Measurements from ENCODE around the gene FOS. TPM values are rescaled to one million over a fixed set of nuclear protein-coding genes. Genes with fewer than 3 reads are reported as not detected.

Gene FOS
- total RNA-seq, 1 donor from 2014 or later, result 32.9 TPM

GRCh38 chr14:75289840-75290388 is 11.3 kb downstream of the FOS start:
- peaks cover 20% of the 10 kb centered on the region for H3K4me1 Mint-ChIP-seq
- H3K4me1 ChIP-seq, result peaks cover 11% of the 10 kb centered on the region
- H3K4me3 ChIP-seq, result no peak overlapping the region
- no peak overlapping the region for H3K27ac Mint-ChIP-seq
- no peaks in the 10 kb centered on the region for H4K20me1 ChIP-seq (ENCODE audit: low read depth)
- H3K27me3 ChIP-seq, result no peaks in the 10 kb centered on the region
- peaks cover 5% of the 10 kb centered on the region for H3F3A ChIP-seq (ENCODE audit: low read depth)
- H3K27ac ChIP-seq, result no peak overlapping the region
- no peaks in the 10 kb centered on the region for H3K36me3 Mint-ChIP-seq
- H3K9me3 Mint-ChIP-seq, result no peaks in the 10 kb centered on the region
- H2AFZ ChIP-seq (replicated peaks), result no peak overlapping the region
- H3K79me2 ChIP-seq (ENCODE audit: low read depth), result no peaks in the 10 kb centered on the region
- no peak overlapping the region for H3K4me3 Mint-ChIP-seq
- TF ChIP-seq CTCF (IDR thresholded peaks at IDR 0.05) (no peak), EZH2 (IDR thresholded peaks at IDR 0.05) (no peak), EZH2phosphoT487 (IDR thresholded peaks at IDR 0.05) (no peak)
- peaks cover 7% of the 10 kb centered on the region for H3K27me3 Mint-ChIP-seq (ENCODE audit: insufficient read depth, low read depth)
- no peaks in the 10 kb centered on the region for H3K36me3 ChIP-seq
- no peak overlapping the region for H3K4me2 ChIP-seq
- DNase-seq (ENCODE audit: low spot score), result no peak
- no peak overlapping the region for H3K9ac ChIP-seq
- no peaks in the 10 kb centered on the region for H3K9me3 ChIP-seq (ENCODE audit: low read depth)

- Histone ChIP-seq H3K9me3 (ENCODE audit: low read depth) (no peaks in the 10 kb centered on the region), H3K36me3 (no peaks in the 10 kb centered on the region), H3K27ac (no peak overlapping the region), H3K79me2 (ENCODE audit: low read depth) (no peaks in the 10 kb centered on the region), H3K4me3 (no peak overlapping the region), H3K9ac (no peak overlapping the region), H4K20me1 (ENCODE audit: low read depth) (no peaks in the 10 kb centered on the region), H3K4me1 (peaks cover 19% of the 10 kb centered on the region), H3K27me3 (no peaks in the 10 kb centered on the region), H3K4me2 (no peak overlapping the region), H2AFZ (replicated peaks) (no peak overlapping the region), H3F3A (ENCODE audit: low read depth) (peaks cover 14% of the 10 kb centered on the region)
- Mint-ChIP-seq H3K4me3 (no peak overlapping the region), H3K9me3 (no peaks in the 10 kb centered on the region), H3K36me3 (no peaks in the 10 kb centered on the region), H3K27ac (no peak overlapping the region), H3K27me3 (ENCODE audit: insufficient read depth, low read depth) (peaks cover 10% of the 10 kb centered on the region), H3K4me1 (peaks cover 28% of the 10 kb centered on the region)
- no peak for DNase-seq (ENCODE audit: low spot score)
- TF ChIP-seq EZH2phosphoT487 (IDR thresholded peaks at IDR 0.05) (no peak), CTCF (IDR thresholded peaks at IDR 0.05) (no peak), EZH2 (IDR thresholded peaks at IDR 0.05) (no peak)
These were observed 12.2 kb downstream of the FOS start for GRCh38 chr14:75290851-75291250.

GRCh38 chr14:75291331-75291730 is 12.7 kb downstream of the FOS start:
- Histone ChIP-seq H3K27me3 (no peaks in the 10 kb centered on the region), H3K4me3 (no peak overlapping the region), H3K79me2 (ENCODE audit: low read depth) (no peaks in the 10 kb centered on the region), H2AFZ (replicated peaks) (no peak overlapping the region), H3K9me3 (ENCODE audit: low read depth) (no peaks in the 10 kb centered on the region), H3K4me1 (peaks cover 20% of the 10 kb centered on the region), H3K36me3 (no peaks in the 10 kb centered on the region), H3F3A (ENCODE audit: low read depth) (peaks cover 17% of the 10 kb centered on the region), H3K9ac (no peak overlapping the region), H4K20me1 (ENCODE audit: low read depth) (no peaks in the 10 kb centered on the region), H3K27ac (no peak overlapping the region), H3K4me2 (no peak overlapping the region)
- TF ChIP-seq EZH2 (IDR thresholded peaks at IDR 0.05) (no peak), EZH2phosphoT487 (IDR thresholded peaks at IDR 0.05) (no peak), CTCF (IDR thresholded peaks at IDR 0.05) (no peak)
- peaks cover 12% of the 10 kb centered on the region for H3K27me3 Mint-ChIP-seq (ENCODE audit: insufficient read depth, low read depth)
- no peaks in the 10 kb centered on the region for H3K9me3 Mint-ChIP-seq
- H3K27ac Mint-ChIP-seq, result no peak overlapping the region
- H3K36me3 Mint-ChIP-seq, result no peaks in the 10 kb centered on the region
- no peak overlapping the region for H3K4me3 Mint-ChIP-seq
- H3K4me1 Mint-ChIP-seq, result peaks cover 31% of the 10 kb centered on the region
- DNase-seq (ENCODE audit: low spot score), result no peak

Data from neural progenitor cell (in vitro differentiated cells).